ENCODE data around the gene DDX27.

DNA sequence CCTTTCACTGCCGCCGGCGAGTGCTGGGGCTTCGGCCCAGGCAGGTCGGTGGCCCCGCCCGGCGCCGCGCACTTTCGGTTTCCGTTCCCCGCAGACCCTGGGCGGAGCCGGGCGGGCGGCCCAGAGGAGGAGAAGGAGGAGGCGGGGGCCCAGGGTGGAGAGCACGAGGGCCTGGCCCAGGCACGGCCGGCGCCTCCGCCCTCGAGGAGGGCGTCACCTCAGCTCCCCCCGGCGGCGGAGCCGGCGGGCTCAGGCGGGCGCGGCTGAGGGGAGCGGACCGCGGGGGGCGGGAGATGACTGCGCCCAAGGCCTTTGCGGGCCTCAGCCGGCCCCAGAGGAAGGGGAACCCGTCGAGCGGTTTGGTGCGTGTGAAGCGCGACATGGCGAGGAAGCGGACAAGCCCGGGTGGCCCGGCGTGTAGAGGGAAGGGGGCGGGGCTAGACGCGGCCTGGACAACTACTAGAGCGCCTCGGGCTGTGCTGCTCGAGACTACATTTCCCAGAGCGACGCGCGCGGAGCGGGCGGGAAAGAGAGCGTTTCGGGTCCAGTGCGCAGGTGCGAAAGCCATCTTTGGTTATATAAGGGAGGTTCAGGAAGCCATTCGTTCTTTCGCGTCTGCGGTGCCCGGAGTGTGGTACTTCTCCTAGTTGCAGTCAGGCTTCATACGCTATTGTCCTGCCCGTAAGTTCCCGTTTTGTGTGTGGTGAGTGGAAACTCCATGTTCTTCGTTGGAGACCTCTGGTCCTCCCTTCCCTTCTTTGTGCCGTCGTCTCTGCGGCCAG is 59.0 kb downstream of the DDX27 start, which contains the start of gene ZNFX1:
- TF ChIP-seq, protein P1, sequence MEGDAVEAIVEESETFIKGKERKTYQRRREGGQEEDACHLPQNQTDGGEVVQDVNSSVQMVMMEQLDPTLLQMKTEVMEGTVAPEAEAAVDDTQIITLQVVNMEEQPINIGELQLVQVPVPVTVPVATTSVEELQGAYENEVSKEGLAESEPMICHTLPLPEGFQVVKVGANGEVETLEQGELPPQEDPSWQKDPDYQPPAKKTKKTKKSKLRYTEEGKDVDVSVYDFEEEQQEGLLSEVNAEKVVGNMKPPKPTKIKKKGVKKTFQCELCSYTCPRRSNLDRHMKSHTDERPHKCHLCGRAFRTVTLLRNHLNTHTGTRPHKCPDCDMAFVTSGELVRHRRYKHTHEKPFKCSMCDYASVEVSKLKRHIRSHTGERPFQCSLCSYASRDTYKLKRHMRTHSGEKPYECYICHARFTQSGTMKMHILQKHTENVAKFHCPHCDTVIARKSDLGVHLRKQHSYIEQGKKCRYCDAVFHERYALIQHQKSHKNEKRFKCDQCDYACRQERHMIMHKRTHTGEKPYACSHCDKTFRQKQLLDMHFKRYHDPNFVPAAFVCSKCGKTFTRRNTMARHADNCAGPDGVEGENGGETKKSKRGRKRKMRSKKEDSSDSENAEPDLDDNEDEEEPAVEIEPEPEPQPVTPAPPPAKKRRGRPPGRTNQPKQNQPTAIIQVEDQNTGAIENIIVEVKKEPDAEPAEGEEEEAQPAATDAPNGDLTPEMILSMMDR (IDR thresholded peaks at IDR 0.05): no peak; the same call in 1 of the 2 replicates
- peak; percentile 88 for TF ChIP-seq NRF1 (IDR thresholded peaks at IDR 0.05; ENCODE audit: low read depth, low read length)
- no peak for TF ChIP-seq JUND (IDR thresholded peaks at IDR 0.05)
- TF ChIP-seq, protein P2, sequence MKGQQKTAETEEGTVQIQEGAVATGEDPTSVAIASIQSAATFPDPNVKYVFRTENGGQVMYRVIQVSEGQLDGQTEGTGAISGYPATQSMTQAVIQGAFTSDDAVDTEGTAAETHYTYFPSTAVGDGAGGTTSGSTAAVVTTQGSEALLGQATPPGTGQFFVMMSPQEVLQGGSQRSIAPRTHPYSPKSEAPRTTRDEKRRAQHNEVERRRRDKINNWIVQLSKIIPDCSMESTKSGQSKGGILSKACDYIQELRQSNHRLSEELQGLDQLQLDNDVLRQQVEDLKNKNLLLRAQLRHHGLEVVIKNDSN (IDR thresholded peaks at IDR 0.05; ENCODE audit: borderline replicate concordance, low read depth): no peak
- TF ChIP-seq GABPA (IDR thresholded peaks at IDR 0.05; ENCODE audit: low read depth): no peak; the same call in 1 of the 2 replicates
- 0 out of 4 replicates have a peak, but pooled peaks of 1 of the 2 experiments have one; percentile 1 for TF ChIP-seq EP300 (IDR thresholded peaks at IDR 0.05; ENCODE audit: borderline replicate concordance in 1 of 2, low read depth in 1 of 2, low read length in 1 of 2)
- TF ChIP-seq, protein P3, sequence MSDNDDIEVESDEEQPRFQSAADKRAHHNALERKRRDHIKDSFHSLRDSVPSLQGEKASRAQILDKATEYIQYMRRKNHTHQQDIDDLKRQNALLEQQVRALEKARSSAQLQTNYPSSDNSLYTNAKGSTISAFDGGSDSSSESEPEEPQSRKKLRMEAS (IDR thresholded peaks at IDR 0.05; ENCODE audit: low read depth): peak; percentile 86
- peak; percentile 100 for TF ChIP-seq POLR2AphosphoS5 (IDR thresholded peaks at IDR 0.05; ENCODE audit: low read depth, low read length)
- peak; percentile 54 for TF ChIP-seq CHD2 (IDR thresholded peaks at IDR 0.05; ENCODE audit: low read length, partially characterized antibody)
- peak; percentile 66 for TF ChIP-seq ELF1 (IDR thresholded peaks at IDR 0.05)
